Immature natural killer cell (primary cell): ENCODE results near the gene CDK15. TPM values are rescaled to one million over a fixed set of nuclear protein-coding genes. Genes with fewer than 3 reads are reported as not detected.

Experiments used
- DNase-seq, 3 donors: peaks; one replicate each; pipeline ENCODE4 v3.0.0; 2022; ENCODE audit warnings: mixed read lengths in 1 of 3
- H3K27ac Mint-ChIP-seq, 6 donors: one replicate each; pipeline ENCODE4 v1.8.0; 2020; ENCODE audit warnings: mixed read lengths in 6 of 6, mild to moderate bottlenecking in 5 of 6, inconsistent platforms in 4 of 6, moderate library complexity in 3 of 6
- H3K27me3 Mint-ChIP-seq, 3 donors: one replicate each; pipeline ENCODE4 v1.8.0; 2020 to 2021; ENCODE audit warnings: low read depth in 3 of 3, mild to moderate bottlenecking in 3 of 3, mixed read lengths in 3 of 3, moderate library complexity in 3 of 3, inconsistent platforms in 1 of 3
- H3K36me3 Mint-ChIP-seq, 3 donors: one replicate each; pipeline ENCODE4 v1.8.0; 2020; ENCODE audit warnings: mixed read lengths in 3 of 3, inconsistent platforms in 2 of 3, mild to moderate bottlenecking in 2 of 3
- H3K4me1 Mint-ChIP-seq, 2 donors: one replicate each; pipeline ENCODE4 v1.8.0; 2020; ENCODE audit warnings: inconsistent platforms in 2 of 2, mild to moderate bottlenecking in 2 of 2, mixed read lengths in 2 of 2, moderate library complexity in 1 of 2
- H3K4me3 Mint-ChIP-seq, 5 donors: one replicate each; pipeline ENCODE4 v1.8.0; 2020; ENCODE audit warnings: mild to moderate bottlenecking in 5 of 5, mixed read lengths in 5 of 5, inconsistent platforms in 3 of 5, moderate library complexity in 3 of 5
- H3K9me3 Mint-ChIP-seq, 6 donors: one replicate each; pipeline ENCODE4 v1.8.0; 2020; ENCODE audit warnings: mild to moderate bottlenecking in 6 of 6, mixed read lengths in 6 of 6, inconsistent platforms in 4 of 6, moderate library complexity in 3 of 6
- polyA plus RNA-seq, 3 donors: library from polyadenylated mRNA; unstranded; fragments of 300-500 nt; fragmentation: Illumina TruSeq; gene quantifications; one replicate each; pipeline ENCODE4 v1.2.3, GENCODE V29; 2021

The CDK15 gene
- polyA plus RNA-seq, 3 donors from 2014 or later, result not detected

- Mint-ChIP-seq H3K4me1 (no peaks in the 10 kb centered on the region), H3K4me3 (no peak overlapping the region), H3K9me3 (peaks cover 0 to 1% (median 0%) of the 10 kb centered on the region in 6 donors), H3K27me3 (peaks cover 0 to 12% (median 0%) of the 10 kb centered on the region in 3 donors), H3K36me3 (no peaks in the 10 kb centered on the region), H3K27ac (no peak overlapping the region)
- DNase-seq, result no peak
Observed at GRCh38 chr2:201938781-201939180, 132.4 kb downstream of the CDK15 start.

GRCh38 chr2:201939453-201939941 lies 133.2 kb downstream of the CDK15 start:
- Mint-ChIP-seq H3K9me3 (peaks cover 0 to 1% (median 0%) of the 10 kb centered on the region in 6 donors), H3K4me1 (no peaks in the 10 kb centered on the region), H3K27me3 (peaks cover 0 to 11% (median 0%) of the 10 kb centered on the region in 3 donors), H3K4me3 (no peak overlapping the region), H3K36me3 (no peaks in the 10 kb centered on the region), H3K27ac (no peak overlapping the region)
- DNase-seq, result no peak

GRCh38 chr2:201942531-201942930 lies 136.2 kb downstream of the CDK15 start:
- H3K27ac Mint-ChIP-seq, result no peak overlapping the region
- H3K27me3 Mint-ChIP-seq, result peaks cover 0 to 11% (median 2%) of the 10 kb centered on the region in 3 donors
- no peak overlapping the region for H3K4me3 Mint-ChIP-seq
- no peak for DNase-seq
- peaks cover 0 to 1% (median 0%) of the 10 kb centered on the region in 6 donors for H3K9me3 Mint-ChIP-seq
- no peaks in the 10 kb centered on the region for H3K4me1 Mint-ChIP-seq
- H3K36me3 Mint-ChIP-seq, result no peaks in the 10 kb centered on the region

Other genes with a start within 250 kb of the CDK15 start
- gene TMEM237, start 163.0 kb upstream of the CDK15 start, polyA plus RNA-seq, result 1 to 10 TPM; 1.8 to 4.1 (median 1.9) TPM
- gene MPP4, start 107.9 kb upstream of the CDK15 start, polyA plus RNA-seq, result not detected
- gene ALS2, start 25.6 kb upstream of the CDK15 start, polyA plus RNA-seq, result 1 to 10 TPM; 5.4 to 7.3 (median 6.5) TPM
- under 1 TPM in 1 of 3 donors, not detected in 2; 0.31 TPM for gene FZD7, start 227.3 kb downstream of the CDK15 start, polyA plus RNA-seq